Omental fat pad (tissue), 4 donors: ENCODE results near the gene NFIA. TPM values are rescaled to one million over a fixed set of nuclear protein-coding genes. Genes with fewer than 3 reads are reported as not detected.

Experiments
- ATAC-seq: fragments of 150-250 bp; one replicate; pipeline ENCODE4 v1.9.1; 2016; ENCODE audit warnings: mild to moderate bottlenecking, moderate library complexity; ENCODE audit not compliant: low FRiP score
- DNase-seq: peaks from one replicate; pipeline ENCODE4 v3.0.0-alpha.2; 2019; ENCODE audit warnings: low spot score
- total RNA-seq, 4 donors: library from RNA; depleted of rRNA; stranded (reverse); fragments of >200 nt; gene quantifications; one replicate each; pipeline ENCODE4 v1.1.0, GENCODE V29; 2016
- TF ChIP-seq, protein P1 (sequence below), 3 donors: fragments of 450-650 bp; IDR thresholded peaks; one replicate each; pipeline ENCODE4 v1.5.1; 2016 to 2017; ENCODE audit warnings: antibody characterized with exemption in 3 of 3, mild to moderate bottlenecking in 3 of 3, moderate library complexity in 2 of 3

Gene NFIA
- total RNA-seq, 4 donors from 2014 or later = 61.1 to 159 (median 77.5) TPM

DNA sequence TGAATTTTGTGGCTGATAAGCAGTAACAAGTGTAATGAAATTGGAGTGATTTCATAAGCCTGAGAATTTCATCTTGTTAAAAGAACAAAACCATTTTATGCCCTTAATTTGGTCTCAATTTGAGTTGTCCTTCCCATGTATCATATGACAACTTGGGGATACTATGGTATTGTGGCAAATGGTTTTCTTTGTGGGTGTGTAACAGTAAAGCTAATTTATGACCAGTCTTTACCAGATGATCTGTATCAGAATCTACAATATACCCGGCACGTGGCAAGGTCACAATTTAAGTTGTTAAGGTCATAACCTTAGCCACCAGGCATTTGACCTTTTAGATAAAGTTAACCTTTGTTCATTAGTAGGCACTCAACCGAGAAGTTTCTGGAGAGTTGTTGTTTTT, 9.1 kb downstream of the NFIA start:
- ATAC-seq (no peak), DNase-seq (no peak)
- TF ChIP-seq, protein P1, sequence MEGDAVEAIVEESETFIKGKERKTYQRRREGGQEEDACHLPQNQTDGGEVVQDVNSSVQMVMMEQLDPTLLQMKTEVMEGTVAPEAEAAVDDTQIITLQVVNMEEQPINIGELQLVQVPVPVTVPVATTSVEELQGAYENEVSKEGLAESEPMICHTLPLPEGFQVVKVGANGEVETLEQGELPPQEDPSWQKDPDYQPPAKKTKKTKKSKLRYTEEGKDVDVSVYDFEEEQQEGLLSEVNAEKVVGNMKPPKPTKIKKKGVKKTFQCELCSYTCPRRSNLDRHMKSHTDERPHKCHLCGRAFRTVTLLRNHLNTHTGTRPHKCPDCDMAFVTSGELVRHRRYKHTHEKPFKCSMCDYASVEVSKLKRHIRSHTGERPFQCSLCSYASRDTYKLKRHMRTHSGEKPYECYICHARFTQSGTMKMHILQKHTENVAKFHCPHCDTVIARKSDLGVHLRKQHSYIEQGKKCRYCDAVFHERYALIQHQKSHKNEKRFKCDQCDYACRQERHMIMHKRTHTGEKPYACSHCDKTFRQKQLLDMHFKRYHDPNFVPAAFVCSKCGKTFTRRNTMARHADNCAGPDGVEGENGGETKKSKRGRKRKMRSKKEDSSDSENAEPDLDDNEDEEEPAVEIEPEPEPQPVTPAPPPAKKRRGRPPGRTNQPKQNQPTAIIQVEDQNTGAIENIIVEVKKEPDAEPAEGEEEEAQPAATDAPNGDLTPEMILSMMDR (IDR thresholded peaks at IDR 0.05) = no peak

DNA sequence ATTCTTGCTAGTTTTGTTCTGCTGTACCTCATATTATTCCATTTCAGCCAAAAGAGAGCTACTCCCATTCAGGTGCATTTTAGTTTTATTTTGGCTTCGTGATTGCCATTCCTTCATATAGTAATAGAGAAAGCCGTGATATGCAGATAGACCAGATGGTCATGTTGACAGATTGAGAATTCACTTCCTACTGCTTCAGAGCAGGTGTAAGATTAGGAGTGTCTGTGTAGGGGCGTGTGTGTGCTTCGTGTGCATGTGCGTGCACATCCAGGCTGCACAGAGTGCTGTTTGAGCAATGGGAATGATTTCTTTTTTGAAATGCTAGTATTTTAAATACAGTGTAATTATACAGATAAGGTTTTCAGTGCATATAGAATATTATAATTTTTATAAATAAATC, 10.3 kb downstream of the NFIA start:
- TF ChIP-seq, protein P1 (IDR thresholded peaks at IDR 0.05) = no peak
- ATAC-seq = no peak
- DNase-seq = no peak

DNA sequence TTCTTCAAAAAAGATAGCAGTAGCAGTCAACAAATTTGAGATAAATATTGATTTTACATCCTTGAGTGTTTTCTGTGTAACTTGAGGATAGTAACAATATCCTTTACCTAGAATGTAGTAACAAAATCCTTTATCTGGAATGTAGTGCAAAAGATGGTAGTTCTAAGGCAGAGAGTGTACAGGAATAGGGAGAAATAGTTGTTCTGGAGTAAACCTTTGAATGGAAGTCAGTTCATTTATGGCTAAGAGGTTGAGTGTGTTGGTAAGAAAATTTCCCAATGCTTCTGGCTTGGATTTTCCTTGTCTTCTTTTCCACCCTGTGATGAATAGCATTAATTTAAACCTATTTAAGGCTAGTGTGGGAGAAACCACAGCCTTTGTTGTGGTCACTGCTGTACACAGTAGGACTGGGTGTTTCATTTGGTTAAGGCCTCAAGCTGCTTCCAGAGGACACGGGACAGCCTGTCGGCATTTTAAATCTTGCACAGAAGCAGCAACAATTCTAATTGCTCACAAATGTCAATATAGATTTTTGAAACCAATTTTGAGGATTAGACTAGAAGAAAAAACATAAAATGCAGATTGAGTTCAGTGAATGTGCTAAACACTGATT, 11.3 kb downstream of the NFIA start:
- no peak for DNase-seq
- no peak for ATAC-seq
- TF ChIP-seq, protein P1 (IDR thresholded peaks at IDR 0.05) = no peak

DNA sequence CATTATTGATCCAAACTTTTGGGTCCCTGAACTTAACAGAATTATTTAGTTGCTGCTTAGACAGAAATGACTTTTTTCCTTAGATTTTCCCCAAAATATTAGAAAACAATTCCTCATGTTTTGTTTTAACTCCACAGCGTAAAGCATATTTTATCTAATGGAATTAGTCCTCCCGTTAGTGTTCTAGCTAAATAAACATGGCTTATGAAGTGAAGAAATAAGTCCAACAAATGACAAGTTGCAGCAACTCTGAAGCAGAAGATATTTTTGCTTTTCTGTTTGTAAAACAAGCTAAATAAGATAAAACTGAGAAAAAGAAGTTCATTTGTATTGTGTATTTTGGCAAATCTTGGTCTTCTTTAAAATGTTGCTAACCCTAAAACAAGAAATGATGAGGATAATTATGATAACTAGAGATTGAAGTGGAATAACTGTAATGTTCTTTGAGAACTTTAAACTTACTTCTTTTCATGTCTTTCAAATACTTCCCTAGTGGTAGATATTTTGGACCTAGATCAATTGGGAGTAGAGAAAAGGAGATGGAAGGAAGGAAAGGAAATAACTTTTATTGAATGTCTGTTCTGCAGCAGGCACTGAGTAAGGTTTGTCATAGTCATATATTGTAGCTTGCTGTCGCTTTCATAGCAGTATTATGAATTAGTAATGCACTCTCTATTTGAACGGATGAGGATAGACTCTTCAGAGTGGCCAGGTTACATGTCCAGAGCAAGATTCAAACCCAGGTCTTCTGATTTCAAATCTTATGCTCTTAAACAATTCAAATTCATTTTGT, 12.5 kb downstream of the NFIA start:
- TF ChIP-seq, protein P1 (IDR thresholded peaks at IDR 0.05) = no peak
- DNase-seq (no peak), ATAC-seq (no peak)

DNA sequence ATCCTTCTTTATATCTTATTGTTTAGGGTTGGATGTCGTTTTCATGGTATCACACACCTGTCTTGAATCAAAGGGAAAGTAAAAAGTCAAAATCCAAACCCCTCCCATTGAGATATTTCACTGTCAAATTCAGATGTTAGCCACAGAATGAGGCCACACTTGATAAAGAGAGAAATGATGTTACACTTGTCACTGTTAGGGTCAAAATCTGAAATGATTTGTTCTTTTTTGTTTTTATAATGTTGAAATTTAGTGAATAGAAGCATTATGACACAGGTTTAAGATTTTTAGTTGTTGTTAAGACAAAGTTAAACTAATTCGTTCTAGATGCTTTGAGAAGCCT, 13.1 kb downstream of the NFIA start:
- ATAC-seq (no peak), DNase-seq (no peak)
- TF ChIP-seq, protein P1 (IDR thresholded peaks at IDR 0.05) = no peak

DNA sequence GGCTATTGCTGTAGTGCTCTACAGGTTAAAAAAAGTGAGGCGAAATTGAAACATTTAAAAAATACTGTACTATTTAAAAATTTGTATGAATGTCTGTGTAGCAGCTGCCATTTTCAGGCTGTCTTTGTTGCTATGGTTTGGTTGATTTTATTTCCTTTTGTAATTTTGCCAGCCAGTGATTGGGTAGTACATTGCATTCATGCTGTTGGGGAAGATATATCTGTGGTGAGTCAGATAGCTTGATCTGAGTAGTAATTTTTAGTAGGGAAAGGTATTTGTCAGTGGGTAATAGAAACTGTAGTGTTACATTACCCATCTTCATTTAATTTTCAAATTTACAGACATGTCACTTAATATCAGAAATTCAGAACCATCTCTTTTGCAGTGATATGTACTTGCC, 15.0 kb downstream of the NFIA start:
- DNase-seq (no peak), ATAC-seq (peak; percentile 79)
- TF ChIP-seq, protein P1 (IDR thresholded peaks at IDR 0.05) = no peak

DNA sequence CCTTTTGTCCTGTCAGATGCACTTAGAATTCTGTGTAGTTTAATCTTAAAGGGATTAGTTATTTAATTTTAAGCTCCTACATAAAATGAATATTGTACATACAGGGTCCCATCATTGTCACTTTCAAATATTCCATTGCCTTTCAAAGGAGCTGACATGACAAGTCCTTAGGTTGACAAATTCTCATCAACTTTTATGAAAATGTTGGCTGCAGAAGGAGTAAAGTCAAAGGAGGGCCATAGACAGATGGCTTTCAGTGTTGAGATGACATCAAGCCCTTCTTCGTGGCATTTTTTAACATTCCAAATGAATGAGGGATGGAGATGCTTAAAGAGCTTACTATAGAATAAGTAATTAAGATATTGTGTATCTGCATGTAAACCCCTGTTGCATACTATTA, 15.4 kb downstream of the NFIA start:
- TF ChIP-seq, protein P1 (IDR thresholded peaks at IDR 0.05) = no peak
- ATAC-seq (no peak), DNase-seq (no peak)
